K562 (cell line): ENCODE results near the gene SPOCD1. TPM values are rescaled to one million over a fixed set of nuclear protein-coding genes. Genes with fewer than 3 reads are reported as not detected.
A peak's percentile ranks its signal among the peaks of the same experiment; 100 is the strongest.

ENCODE experiments used
- ARID3B ChIP-seq: fragments of 250-450 bp; sonication (Bioruptor Pico); IDR thresholded peaks from 2 replicates; pipeline ENCODE4 v1.4.0; 2020; ENCODE audit warnings: borderline replicate concordance
- BHLHE40 ChIP-seq: IDR thresholded peaks from 2 replicates; pipeline ENCODE4 v1.6.1; 2011; ENCODE audit warnings: low read length, improper control_type of control experiment
- CEBPZ ChIP-seq: fragments of 150-350 bp; IDR thresholded peaks from 2 replicates; pipeline ENCODE4 v1.6.1; 2014; ENCODE audit warnings: low read depth, mild to moderate bottlenecking, low read length, borderline replicate concordance
- CREB3L1 ChIP-seq: fragments of 450-650 bp; IDR thresholded peaks from 2 replicates; pipeline ENCODE4 v1.6.1; 2014; ENCODE audit warnings: low read depth, mild to moderate bottlenecking, moderate library complexity, borderline replicate concordance
- CREB5 ChIP-seq: fragments of 250-450 bp; sonication (Bioruptor Pico); IDR thresholded peaks from 2 replicates; pipeline ENCODE4 v1.5.0; 2020; ENCODE audit warnings: mild to moderate bottlenecking
- CREBBP ChIP-seq: IDR thresholded peaks from one replicate; pipeline ENCODE4 v1.6.1; 2012; ENCODE audit warnings: low read depth, mild to moderate bottlenecking, control low read depth, inconsistent platforms, low read length
- ELF2 ChIP-seq: fragments of 250-450 bp; sonication (Bioruptor Pico); IDR thresholded peaks from 2 replicates; pipeline ENCODE4 v1.5.0; 2021; ENCODE audit warnings: mild to moderate bottlenecking
- GTF2B ChIP-seq: IDR thresholded peaks from 2 replicates; pipeline ENCODE4 v1.6.1; 2011; ENCODE audit not compliant: insufficient read length; ENCODE audit errors: extremely low read depth
- GTF2E2 ChIP-seq: fragments of 200-800 bp; sonication (Bioruptor generic); IDR thresholded peaks from 2 replicates; pipeline ENCODE4 v1.6.1; 2016; ENCODE audit warnings: missing genetic modification characterization, missing compliant biosample characterization
- HDAC3 ChIP-seq: fragments of 450-650 bp; IDR thresholded peaks from 2 replicates; pipeline ENCODE4 v1.6.1; 2018; ENCODE audit warnings: borderline replicate concordance, mild to moderate bottlenecking, moderate library complexity; ENCODE audit not compliant: partially characterized antibody
- HOMEZ ChIP-seq: fragments of 250-450 bp; sonication (Bioruptor Pico); IDR thresholded peaks from 2 replicates; pipeline ENCODE4 v1.4.0; 2020; ENCODE audit warnings: mild to moderate bottlenecking, moderate library complexity
- NCOR1 ChIP-seq: fragments of 450-650 bp; IDR thresholded peaks from 2 replicates; pipeline ENCODE4 v1.6.1; 2016; ENCODE audit warnings: mild to moderate bottlenecking, moderate library complexity
- NEUROD1 ChIP-seq: fragments of 150-350 bp; IDR thresholded peaks from 2 replicates; pipeline ENCODE4 v1.6.1; 2014; ENCODE audit warnings: borderline replicate concordance, low read length, low read depth; ENCODE audit not compliant: partially characterized antibody
- PCBP1 ChIP-seq: fragments of 200-400 bp; formaldehyde crosslinking; IDR thresholded peaks from 2 replicates; pipeline ENCODE4 v1.6.1; 2018; ENCODE audit warnings: mild to moderate bottlenecking, low read depth, low read length; ENCODE audit not compliant: poor library complexity, severe bottlenecking
- ZNF76 ChIP-seq: fragments of 250-450 bp; sonication (Bioruptor Pico); IDR thresholded peaks from 2 replicates; pipeline ENCODE4 v1.4.0; 2020; ENCODE audit warnings: mild to moderate bottlenecking, moderate library complexity, borderline replicate concordance
- polyA plus RNA-seq, 8 experiments: library from polyadenylated mRNA; depleted of rRNA in 4 of 8; stranded (reverse) in 5 of 8; unstranded in 3 of 8; fragments of >200 nt; fragmentation: Nextera tagmentation in 2 of 8; fragmentation: Illumina TruSeq in 1 of 8; extraction: Ambion mirVana in 2 of 8; extraction: Trizol in 1 of 8; gene quantifications; 2 replicates each; pipeline versions ENCODE4 v1.2.1 to v1.2.3, GENCODE V29; 2011 to 2014; ENCODE audit warnings: inconsistent platforms in 1 of 8, missing spikeins in 1 of 8
- total RNA-seq, 7 experiments: library from RNA; depleted of rRNA in 6 of 7; stranded (reverse); fragments of >200 nt in 6 of 7; fragmentation: Illumina TruSeq in 2 of 7; extraction: Trizol in 2 of 7; gene quantifications; 2 replicates each; pipeline versions ENCODE4 v1.2.1 to v1.2.3, GENCODE V29; 2011 to 2021; ENCODE audit warnings: low replicate concordance in 1 of 7

Gene SPOCD1
- total and polyA plus RNA-seq, 9 of the 15 experiments (the other 6 are each of a cell fraction or from before 2014, with no cell fraction given): 0.03 to 0.71 (median 0.26) TPM; not detected in 1

GRCh38 chr1:31815752-31816500 is at the start of gene SPOCD1 (continued):
- TF ChIP-seq ARID3B (CRISPR knock-in tag): peak; percentile 75; the same call in 1 of the 2 replicates
- peak; percentile 68 for TF ChIP-seq ELF2 (CRISPR knock-in tag)
- TF ChIP-seq BHLHE40: peak; percentile 96
- TF ChIP-seq CEBPZ: no peak
- TF ChIP-seq NEUROD1: peak; percentile 76
- no peak for TF ChIP-seq CREB5 (CRISPR knock-in tag)
- peak; percentile 83; the same call in 1 of the 2 replicates for TF ChIP-seq ZNF76
- TF ChIP-seq CREBBP: no peak
- TF ChIP-seq GTF2B: no peak
- peak; percentile 78 for TF ChIP-seq PCBP1
- peak; percentile 58 for TF ChIP-seq GTF2E2 (tag)
- TF ChIP-seq HDAC3: peak; percentile 52
- 0 out of 2 replicates have a peak, but pooled peaks have one; percentile 17 for TF ChIP-seq HOMEZ (CRISPR knock-in tag)
- 0 out of 2 replicates have a peak, but pooled peaks have one; percentile 39 for TF ChIP-seq NCOR1
- no peak for TF ChIP-seq CREB3L1
